ENCODE results near the gene GDAP1L1.

The GDAP1L1 gene

GRCh38 chr20:44222633-44223368 lies 24.3 kb upstream of the GDAP1L1 start:
- 75% methylated on average over 5 of the region's 7 CpGs for WGBS
- Histone ChIP-seq H3K36me3 (ENCODE audit: control insufficient read depth in 1 of 2, insufficient read depth in 2 of 2, low read depth in 1 of 2, low read length in 2 of 2) (no peaks in the 10 kb centered on the region), H2BK120ac (ENCODE audit: low read depth, low read length) (no peak overlapping the region), H3K4me3 (ENCODE audit: insufficient read depth in 1 of 2, low read depth in 1 of 2, low read length in 2 of 2) (no peak overlapping the region), H3K18ac (ENCODE audit: low read depth in 1 of 2, low read length in 2 of 2) (no peak overlapping the region), H3K14ac (ENCODE audit: low read length in 2 of 2) (no peak overlapping the region), H4K8ac (ENCODE audit: low read length) (no peak overlapping the region), H3K9ac (ENCODE audit: low read length) (no peak overlapping the region), H3K23ac (ENCODE audit: low read length in 2 of 2) (no peak overlapping the region), H2BK15ac (ENCODE audit: low read depth, poor library complexity, severe bottlenecking) (no peak overlapping the region), H2BK5ac (ENCODE audit: low read depth, low read length, poor library complexity, severe bottlenecking) (no peak overlapping the region), H2BK12ac (ENCODE audit: low read length in 2 of 2) (no peak overlapping the region), H3K4me1 (ENCODE audit: control insufficient read depth, insufficient read depth, low read depth, low read length) (peaks cover under 1% of the 10 kb centered on the region), H2AK5ac (ENCODE audit: low read length, severe bottlenecking) (no peak overlapping the region), H3K27ac (ENCODE audit: low read length, poor library complexity, severe bottlenecking) (no peak overlapping the region), H3K4ac (ENCODE audit: low read depth in 1 of 2, low read length in 2 of 2) (no peak overlapping the region), H4K91ac (ENCODE audit: low read length) (no peak overlapping the region), H3K79me1 (replicated peaks; ENCODE audit: low read length, poor library complexity, severe bottlenecking) (peaks cover 2% of the 10 kb centered on the region), H3K9me3 (ENCODE audit: control insufficient read depth, low read length) (no peaks in the 10 kb centered on the region), H3K4me2 (ENCODE audit: low read length, poor library complexity, severe bottlenecking) (no peak overlapping the region), H2AFZ (ENCODE audit: low read depth, low read length) (no peak overlapping the region), H3K27me3 (ENCODE audit: control insufficient read depth in 1 of 2, insufficient read depth in 1 of 2, low read length in 2 of 2) (no peaks in the 10 kb centered on the region)
- DNase-seq = no peak

- H2AK5ac ChIP-seq (ENCODE audit: low read length, severe bottlenecking) = no peak overlapping the region
- no peak overlapping the region for H3K27ac ChIP-seq (ENCODE audit: low read length, poor library complexity, severe bottlenecking)
- 83% methylated on average over 4 of the region's 5 CpGs for WGBS
- no peak overlapping the region for H2BK120ac ChIP-seq (ENCODE audit: low read depth, low read length)
- H2AFZ ChIP-seq (ENCODE audit: low read depth, low read length) = no peak overlapping the region
- H4K91ac ChIP-seq (ENCODE audit: low read length) = no peak overlapping the region
- no peak overlapping the region for H2BK12ac ChIP-seq (ENCODE audit: low read length in 2 of 2)
- no peaks in the 10 kb centered on the region for H3K9me3 ChIP-seq (ENCODE audit: control insufficient read depth, low read length)
- no peak overlapping the region for H2BK5ac ChIP-seq (ENCODE audit: low read depth, low read length, poor library complexity, severe bottlenecking)
- no peak overlapping the region for H3K4ac ChIP-seq (ENCODE audit: low read depth in 1 of 2, low read length in 2 of 2)
- no peak overlapping the region for H2BK15ac ChIP-seq (ENCODE audit: low read depth, poor library complexity, severe bottlenecking)
- H3K9ac ChIP-seq (ENCODE audit: low read length) = no peak overlapping the region
- no peak for DNase-seq
- H3K23ac ChIP-seq (ENCODE audit: low read length in 2 of 2) = no peak overlapping the region
- H3K4me3 ChIP-seq (ENCODE audit: insufficient read depth in 1 of 2, low read depth in 1 of 2, low read length in 2 of 2) = no peak overlapping the region
- no peaks in the 10 kb centered on the region for H3K36me3 ChIP-seq (ENCODE audit: control insufficient read depth in 1 of 2, insufficient read depth in 2 of 2, low read depth in 1 of 2, low read length in 2 of 2)
- H4K8ac ChIP-seq (ENCODE audit: low read length) = no peak overlapping the region
- peaks cover 2% of the 10 kb centered on the region for H3K79me1 ChIP-seq (replicated peaks; ENCODE audit: low read length, poor library complexity, severe bottlenecking)
- H3K14ac ChIP-seq (ENCODE audit: low read length in 2 of 2) = no peak overlapping the region
- no peaks in the 10 kb centered on the region for H3K4me1 ChIP-seq (ENCODE audit: control insufficient read depth, insufficient read depth, low read depth, low read length)
- no peaks in the 10 kb centered on the region for H3K27me3 ChIP-seq (ENCODE audit: control insufficient read depth in 1 of 2, insufficient read depth in 1 of 2, low read length in 2 of 2)
- H3K4me2 ChIP-seq (ENCODE audit: low read length, poor library complexity, severe bottlenecking) = no peak overlapping the region
- no peak overlapping the region for H3K18ac ChIP-seq (ENCODE audit: low read depth in 1 of 2, low read length in 2 of 2)
Measured at GRCh38 chr20:44223721-44224120, 23.4 kb upstream of the GDAP1L1 start.

GRCh38 chr20:44224637-44225036 lies 22.5 kb upstream of the GDAP1L1 start:
- peaks cover 0 to 3% of the 10 kb centered on the region in 2 experiments for H3K27me3 ChIP-seq (ENCODE audit: control insufficient read depth in 1 of 2, insufficient read depth in 1 of 2, low read length in 2 of 2)
- no peak overlapping the region for H3K18ac ChIP-seq (ENCODE audit: low read depth in 1 of 2, low read length in 2 of 2)
- H3K14ac ChIP-seq (ENCODE audit: low read length in 2 of 2) = no peak overlapping the region
- H2AK5ac ChIP-seq (ENCODE audit: low read length, severe bottlenecking) = no peak overlapping the region
- no peak overlapping the region for H3K4ac ChIP-seq (ENCODE audit: low read depth in 1 of 2, low read length in 2 of 2)
- no peak overlapping the region for H2BK120ac ChIP-seq (ENCODE audit: low read depth, low read length)
- H2AFZ ChIP-seq (ENCODE audit: low read depth, low read length) = no peak overlapping the region
- H3K27ac ChIP-seq (ENCODE audit: low read length, poor library complexity, severe bottlenecking) = no peak overlapping the region
- no peak overlapping the region for H2BK15ac ChIP-seq (ENCODE audit: low read depth, poor library complexity, severe bottlenecking)
- H3K9ac ChIP-seq (ENCODE audit: low read length) = no peak overlapping the region
- H2BK5ac ChIP-seq (ENCODE audit: low read depth, low read length, poor library complexity, severe bottlenecking) = no peak overlapping the region
- H3K9me3 ChIP-seq (ENCODE audit: control insufficient read depth, low read length) = no peaks in the 10 kb centered on the region
- no peak overlapping the region for H3K23ac ChIP-seq (ENCODE audit: low read length in 2 of 2)
- no peak overlapping the region for H2BK12ac ChIP-seq (ENCODE audit: low read length in 2 of 2)
- WGBS = 75% methylated on average over 5 of the region's 5 CpGs
- no peak overlapping the region for H4K8ac ChIP-seq (ENCODE audit: low read length)
- no peak for DNase-seq
- H3K4me1 ChIP-seq (ENCODE audit: control insufficient read depth, insufficient read depth, low read depth, low read length) = no peaks in the 10 kb centered on the region
- no peak overlapping the region for H3K4me2 ChIP-seq (ENCODE audit: low read length, poor library complexity, severe bottlenecking)
- no peak overlapping the region for H3K4me3 ChIP-seq (ENCODE audit: insufficient read depth in 1 of 2, low read depth in 1 of 2, low read length in 2 of 2)
- H3K79me1 ChIP-seq (replicated peaks; ENCODE audit: low read length, poor library complexity, severe bottlenecking) = peaks cover under 1% of the 10 kb centered on the region
- H3K36me3 ChIP-seq (ENCODE audit: control insufficient read depth in 1 of 2, insufficient read depth in 2 of 2, low read depth in 1 of 2, low read length in 2 of 2) = no peaks in the 10 kb centered on the region
- H4K91ac ChIP-seq (ENCODE audit: low read length) = no peak overlapping the region

GRCh38 chr20:44228465-44229258 lies 18.4 kb upstream of the GDAP1L1 start:
- Histone ChIP-seq H2BK12ac (ENCODE audit: low read length in 2 of 2) (no peak overlapping the region), H2BK5ac (ENCODE audit: low read depth, low read length, poor library complexity, severe bottlenecking) (no peak overlapping the region), H3K27me3 (ENCODE audit: control insufficient read depth in 1 of 2, insufficient read depth in 1 of 2, low read length in 2 of 2) (peaks cover 0 to 9% of the 10 kb centered on the region in 2 experiments), H4K8ac (ENCODE audit: low read length) (no peak overlapping the region), H3K79me1 (replicated peaks; ENCODE audit: low read length, poor library complexity, severe bottlenecking) (no peaks in the 10 kb centered on the region), H2BK120ac (ENCODE audit: low read depth, low read length) (no peak overlapping the region), H3K9me3 (ENCODE audit: control insufficient read depth, low read length) (no peaks in the 10 kb centered on the region), H2AK5ac (ENCODE audit: low read length, severe bottlenecking) (no peak overlapping the region), H3K4me3 (ENCODE audit: insufficient read depth in 1 of 2, low read depth in 1 of 2, low read length in 2 of 2) (no peak overlapping the region), H3K14ac (ENCODE audit: low read length in 2 of 2) (no peak overlapping the region), H3K9ac (ENCODE audit: low read length) (no peak overlapping the region), H3K23ac (ENCODE audit: low read length in 2 of 2) (no peak overlapping the region), H3K4me2 (ENCODE audit: low read length, poor library complexity, severe bottlenecking) (no peak overlapping the region), H3K18ac (ENCODE audit: low read depth in 1 of 2, low read length in 2 of 2) (no peak overlapping the region), H3K4ac (ENCODE audit: low read depth in 1 of 2, low read length in 2 of 2) (no peak overlapping the region), H2BK15ac (ENCODE audit: low read depth, poor library complexity, severe bottlenecking) (no peak overlapping the region), H3K4me1 (ENCODE audit: control insufficient read depth, insufficient read depth, low read depth, low read length) (peaks cover 3% of the 10 kb centered on the region), H3K27ac (ENCODE audit: low read length, poor library complexity, severe bottlenecking) (no peak overlapping the region), H3K36me3 (ENCODE audit: control insufficient read depth in 1 of 2, insufficient read depth in 2 of 2, low read depth in 1 of 2, low read length in 2 of 2) (no peaks in the 10 kb centered on the region), H2AFZ (ENCODE audit: low read depth, low read length) (no peak overlapping the region), H4K91ac (ENCODE audit: low read length) (no peak overlapping the region)
- no peak for DNase-seq
- WGBS = 69% methylated on average over 16 of the region's 17 CpGs
